Measurements from ENCODE around the gene TRIM22.
"Not testable (repeated sequence)": the region's sequence is repeated elsewhere in the genome, so short reads cannot be mapped to it uniquely, and the experiment has no call there.

TRIM22 gene

GRCh38 chr11:5689551-5689983 is at the start of gene TRIM22:
Gene TRIM22, plus strand, starts transcription at chr11:5689790. Its CDS starts 6,443 bp downstream, at chr11:5696233.
- TF ChIP-seq CTCF (conservative IDR thresholded peaks at IDR 0.05): no peak
- no peak for TF ChIP-seq ZFX (IDR thresholded peaks at IDR 0.05)
- no peak within 1 kb of the TSS for H3K27ac ChIP-seq

- H3K27ac ChIP-seq: no peak overlapping the region
- TF ChIP-seq ZFX (IDR thresholded peaks at IDR 0.05) (no peak), CTCF (conservative IDR thresholded peaks at IDR 0.05) (no peak)
Observed at GRCh38 chr11:5639953-5640352, 49.6 kb upstream of the TRIM22 start.

- TF ChIP-seq ZFX (IDR thresholded peaks at IDR 0.05) (no peak), CTCF (conservative IDR thresholded peaks at IDR 0.05) (no peak)
- no peak overlapping the region for H3K27ac ChIP-seq
Observed at GRCh38 chr11:5643585-5643984, 46.0 kb upstream of the TRIM22 start.

- H3K27ac ChIP-seq: no peak overlapping the region
- TF ChIP-seq CTCF (conservative IDR thresholded peaks at IDR 0.05) (no peak), ZFX (IDR thresholded peaks at IDR 0.05) (no peak)
Observed at GRCh38 chr11:5646139-5646538, 43.5 kb upstream of the TRIM22 start.

- no peak overlapping the region for H3K27ac ChIP-seq
- TF ChIP-seq CTCF (conservative IDR thresholded peaks at IDR 0.05): no peak
- TF ChIP-seq ZFX (IDR thresholded peaks at IDR 0.05): no peak
Observed at GRCh38 chr11:5655474-5655873, 34.1 kb upstream of the TRIM22 start.

- not testable (repeated sequence) for H3K27ac ChIP-seq
Observed at GRCh38 chr11:5656956-5657355, 32.6 kb upstream of the TRIM22 start.

GRCh38 chr11:5658318-5658717 is 31.3 kb upstream of the TRIM22 start:
- TF ChIP-seq CTCF (conservative IDR thresholded peaks at IDR 0.05): no peak

GRCh38 chr11:5663511-5663910 is 26.1 kb upstream of the TRIM22 start:
- no peak overlapping the region for H3K27ac ChIP-seq
- TF ChIP-seq CTCF (conservative IDR thresholded peaks at IDR 0.05) (no peak), ZFX (IDR thresholded peaks at IDR 0.05) (no peak)

More at GRCh38 chr11:5658318-5658717, 31.3 kb upstream of the TRIM22 start:
- H3K27ac ChIP-seq: no peak overlapping the region

Data from C4-2B (cell line).